GM21526 (cell line): ENCODE measurements around the gene MUC5AC.
"Not testable (repeated sequence)": the region's sequence is repeated elsewhere in the genome, so short reads cannot be mapped to it uniquely, and the experiment has no call there.

Experiments
- ATAC-seq: cut with Tn5 transposase; IDR thresholded peaks from one replicate; pipeline ENCODE4 v1.9.1; 2021; ENCODE audit warnings: moderate library complexity; ENCODE audit not compliant: unreplicated experiment, low FRiP score

MUC5AC gene

DNA sequence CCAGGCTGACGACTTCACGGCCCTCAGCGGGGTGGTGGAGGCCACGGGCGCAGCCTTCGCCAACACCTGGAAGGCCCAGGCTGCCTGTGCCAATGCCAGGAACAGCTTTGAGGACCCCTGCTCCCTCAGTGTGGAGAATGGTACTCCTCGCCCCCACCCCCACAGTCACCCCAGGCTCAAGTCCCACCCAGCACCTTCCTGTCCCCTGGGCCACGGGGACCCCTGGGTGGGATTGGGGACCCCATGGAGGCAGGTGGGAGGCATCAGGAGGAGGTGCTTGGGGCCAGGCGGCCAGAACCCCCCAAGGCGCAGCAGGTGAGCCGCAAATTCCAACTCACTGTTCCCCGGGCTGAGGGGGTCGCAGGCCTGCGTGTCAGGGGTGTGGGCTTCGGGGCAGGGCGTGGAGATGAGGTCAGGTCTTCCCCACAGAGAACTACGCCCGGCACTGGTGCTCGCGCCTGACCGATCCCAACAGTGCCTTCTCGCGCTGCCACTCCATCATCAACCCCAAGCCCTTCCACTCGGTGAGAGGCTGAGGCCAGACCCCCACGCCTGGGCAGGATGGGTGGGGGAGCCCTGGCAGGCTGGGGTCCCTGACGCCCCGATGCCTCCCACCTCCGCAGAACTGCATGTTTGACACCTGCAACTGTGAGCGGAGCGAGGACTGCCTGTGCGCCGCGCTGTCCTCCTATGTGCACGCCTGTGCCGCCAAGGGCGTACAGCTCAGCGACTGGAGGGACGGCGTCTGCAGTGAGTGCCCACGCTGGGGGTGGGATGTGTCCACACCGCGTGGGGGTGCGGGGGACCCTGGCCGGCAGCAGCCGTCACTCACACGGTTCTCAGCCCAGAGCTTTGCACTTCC is 74.5 kb downstream of the MUC5AC start:
- ATAC-seq, result no peak

DNA sequence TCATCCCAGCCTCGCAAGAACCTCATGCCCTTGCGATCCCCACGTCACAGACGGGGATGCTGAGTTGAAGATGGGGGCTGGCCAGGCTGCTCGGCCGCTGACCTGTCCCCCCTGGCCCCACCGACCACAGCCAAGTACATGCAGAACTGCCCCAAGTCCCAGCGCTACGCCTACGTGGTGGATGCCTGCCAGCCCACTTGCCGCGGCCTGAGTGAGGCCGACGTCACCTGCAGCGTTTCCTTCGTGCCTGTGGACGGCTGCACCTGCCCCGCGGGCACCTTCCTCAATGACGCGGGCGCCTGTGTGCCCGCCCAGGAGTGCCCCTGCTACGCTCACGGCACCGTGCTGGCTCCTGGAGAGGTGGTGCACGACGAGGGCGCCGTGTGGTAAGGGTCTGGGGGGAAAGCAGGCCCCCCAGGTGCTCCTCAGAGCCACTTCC is 75.1 kb downstream of the MUC5AC start:
- ATAC-seq, result no peak

DNA sequence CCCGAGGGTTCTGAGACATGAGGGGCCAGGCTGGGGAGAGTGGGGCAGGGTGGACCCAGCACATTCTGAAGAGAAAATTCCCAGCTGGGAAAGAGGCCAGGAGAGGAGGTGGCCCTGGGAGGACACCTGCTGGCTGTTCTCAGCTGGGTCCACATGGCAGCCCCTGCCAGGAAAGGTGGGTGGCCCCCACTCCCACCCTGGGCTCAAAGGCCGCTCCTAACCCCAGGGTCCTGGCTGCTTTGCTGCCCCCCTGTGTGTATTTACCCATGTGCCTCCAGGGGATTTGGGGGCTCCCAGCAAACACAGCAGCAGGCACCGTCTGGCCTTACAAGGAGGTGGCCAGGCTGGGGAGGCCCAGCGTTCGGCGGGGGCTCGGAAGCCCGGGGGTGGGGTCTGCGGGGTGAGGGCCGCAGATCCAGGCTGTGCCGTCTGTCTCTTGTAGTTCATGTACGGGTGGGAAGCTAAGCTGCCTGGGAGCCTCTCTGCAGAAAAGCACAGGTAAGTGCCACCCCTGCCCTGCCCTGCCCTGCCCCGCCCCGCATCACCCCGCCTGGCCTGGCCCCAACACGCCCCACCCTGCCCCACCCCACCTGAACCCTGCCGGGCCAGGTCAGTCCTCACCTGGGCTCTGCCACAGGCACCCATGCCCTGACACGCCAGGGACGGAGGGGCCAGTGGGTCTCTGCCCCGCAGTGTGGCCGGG is 75.7 kb downstream of the MUC5AC start:
- no peak for ATAC-seq

DNA sequence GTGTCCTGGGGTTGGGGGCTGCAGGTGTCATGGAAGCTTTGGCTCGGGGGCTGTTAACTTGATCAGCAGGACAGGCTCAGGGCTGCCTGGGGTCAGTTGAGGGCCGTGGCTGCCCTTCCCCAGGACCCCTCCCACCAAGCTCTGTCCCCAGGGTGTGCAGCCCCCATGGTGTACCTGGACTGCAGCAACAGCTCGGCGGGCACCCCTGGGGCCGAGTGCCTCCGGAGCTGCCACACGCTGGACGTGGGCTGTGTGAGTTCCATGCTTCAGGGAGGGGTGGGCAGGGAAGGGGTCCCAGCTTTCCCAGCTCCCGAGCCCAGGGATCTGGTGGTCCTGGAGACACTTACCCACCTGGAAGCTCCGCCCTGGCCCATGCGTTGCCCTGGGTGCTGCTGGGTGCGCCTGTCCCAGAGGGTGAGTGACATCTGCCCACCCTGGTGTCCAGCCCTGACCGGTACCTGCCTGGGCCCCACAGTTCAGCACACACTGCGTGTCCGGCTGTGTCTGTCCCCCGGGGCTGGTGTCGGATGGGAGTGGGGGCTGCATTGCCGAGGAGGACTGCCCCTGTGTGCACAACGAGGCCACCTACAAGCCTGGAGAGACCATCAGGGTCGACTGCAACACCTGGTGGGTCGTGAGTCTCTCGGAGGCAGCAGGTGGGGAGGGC is 76.4 kb downstream of the MUC5AC start:
- ATAC-seq, result no peak

DNA sequence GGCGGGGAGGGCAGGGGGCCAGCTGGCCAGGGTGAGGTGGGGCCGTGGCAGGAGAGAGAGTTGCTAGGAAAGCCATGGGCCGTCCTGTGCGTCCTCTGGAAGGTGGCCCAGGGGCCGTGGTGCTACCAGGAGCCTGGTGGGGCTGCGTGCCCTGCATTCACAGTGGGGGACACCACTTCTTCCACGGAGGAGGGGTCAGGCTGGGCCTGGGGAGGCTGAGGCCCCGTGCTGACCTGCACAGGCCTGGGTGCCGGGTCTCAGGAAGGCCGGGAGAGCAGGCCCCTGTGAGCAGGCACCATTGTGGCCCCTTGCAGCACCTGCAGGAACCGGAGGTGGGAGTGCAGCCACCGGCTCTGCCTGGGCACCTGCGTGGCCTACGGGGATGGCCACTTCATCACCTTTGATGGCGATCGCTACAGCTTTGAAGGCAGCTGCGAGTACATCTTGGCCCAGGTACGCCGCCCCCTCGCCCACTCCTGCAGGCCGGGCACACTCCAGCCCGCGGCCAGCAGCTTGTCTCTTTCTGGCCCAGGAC is 77.1 kb downstream of the MUC5AC start:
- no peak for ATAC-seq

DNA sequence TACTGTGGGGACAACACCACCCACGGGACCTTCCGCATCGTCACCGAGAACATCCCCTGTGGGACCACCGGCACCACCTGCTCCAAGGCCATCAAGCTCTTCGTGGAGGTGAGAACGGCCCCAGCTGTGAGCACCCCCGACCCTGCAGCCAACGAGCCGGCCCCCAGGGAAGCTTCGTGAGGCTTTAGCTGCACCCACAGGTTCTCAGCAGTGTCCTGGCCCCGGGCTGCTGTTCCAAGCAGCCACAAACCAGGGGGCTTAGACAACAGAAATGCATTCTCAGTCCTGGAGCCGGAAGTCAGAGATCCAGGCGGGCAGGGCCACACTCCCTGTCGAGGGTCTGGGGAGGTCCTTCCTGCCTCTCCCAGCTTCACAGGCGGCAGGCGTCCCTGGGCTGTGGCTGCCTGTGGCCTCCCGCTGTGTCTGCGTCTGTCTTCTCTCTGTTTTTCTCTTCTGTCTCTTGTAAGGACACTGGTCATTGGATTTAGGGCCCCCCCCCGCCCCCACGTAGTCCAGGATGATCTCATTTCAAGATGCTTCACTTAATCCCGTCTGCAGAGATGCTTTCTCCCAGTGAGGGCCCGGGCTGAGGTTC is 77.7 kb downstream of the MUC5AC start:
- no peak for ATAC-seq

DNA sequence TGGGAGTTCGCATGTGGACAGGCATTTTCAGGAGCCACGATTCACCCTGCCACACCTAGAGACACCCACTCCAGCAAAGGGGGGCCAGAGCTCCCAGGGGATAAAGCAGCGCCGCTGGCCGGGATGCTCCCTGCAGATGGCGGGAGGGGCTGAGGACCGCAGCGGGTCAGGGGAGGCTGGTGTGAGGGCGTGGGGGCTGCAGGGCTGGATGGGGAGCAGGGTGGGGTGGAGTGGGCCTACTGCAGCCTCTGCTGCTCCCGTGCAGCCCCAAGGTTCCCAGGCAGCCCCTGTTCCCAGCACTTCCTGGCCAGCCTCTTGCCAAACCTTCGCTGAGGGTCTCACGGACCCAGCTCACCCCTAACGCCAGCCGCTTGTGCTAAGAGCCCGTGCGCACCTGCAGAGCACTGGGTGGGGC is 78.2 kb downstream of the MUC5AC start:
- ATAC-seq, result no peak

DNA sequence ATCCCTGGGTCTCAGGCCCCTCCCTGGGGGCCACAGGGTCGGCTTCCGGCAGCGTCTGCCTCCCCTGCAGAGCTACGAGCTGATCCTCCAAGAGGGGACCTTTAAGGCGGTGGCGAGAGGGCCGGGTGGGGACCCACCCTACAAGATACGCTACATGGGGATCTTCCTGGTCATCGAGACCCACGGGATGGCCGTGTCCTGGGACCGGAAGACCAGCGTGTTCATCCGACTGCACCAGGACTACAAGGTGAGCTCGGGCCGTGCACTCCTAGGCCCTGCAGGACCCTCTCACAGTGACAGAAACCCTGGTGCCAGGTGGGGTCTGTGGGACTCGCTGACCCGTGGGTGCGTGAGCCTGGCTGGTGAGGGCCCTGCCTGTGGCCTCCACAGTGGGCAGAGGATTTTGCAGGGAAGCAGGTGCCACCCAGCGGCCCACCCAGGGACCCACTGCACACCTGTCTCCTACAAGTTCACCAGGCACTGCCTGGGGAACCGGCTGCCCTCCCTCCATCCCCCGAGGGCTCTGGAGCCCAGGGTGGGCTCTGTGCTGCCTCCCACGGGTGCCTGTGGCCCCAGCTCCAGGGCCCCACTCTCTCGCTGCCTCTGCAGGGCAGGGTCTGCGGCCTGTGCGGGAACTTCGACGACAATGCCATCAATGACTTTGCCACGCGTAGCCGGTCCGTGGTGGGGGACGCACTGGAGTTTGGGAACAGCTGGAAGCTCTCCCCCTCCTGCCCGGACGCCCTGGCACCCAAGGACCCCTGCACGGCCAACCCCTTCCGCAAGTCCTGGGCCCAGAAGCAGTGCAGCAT is 78.8 kb downstream of the MUC5AC start:
- no peak for ATAC-seq

DNA sequence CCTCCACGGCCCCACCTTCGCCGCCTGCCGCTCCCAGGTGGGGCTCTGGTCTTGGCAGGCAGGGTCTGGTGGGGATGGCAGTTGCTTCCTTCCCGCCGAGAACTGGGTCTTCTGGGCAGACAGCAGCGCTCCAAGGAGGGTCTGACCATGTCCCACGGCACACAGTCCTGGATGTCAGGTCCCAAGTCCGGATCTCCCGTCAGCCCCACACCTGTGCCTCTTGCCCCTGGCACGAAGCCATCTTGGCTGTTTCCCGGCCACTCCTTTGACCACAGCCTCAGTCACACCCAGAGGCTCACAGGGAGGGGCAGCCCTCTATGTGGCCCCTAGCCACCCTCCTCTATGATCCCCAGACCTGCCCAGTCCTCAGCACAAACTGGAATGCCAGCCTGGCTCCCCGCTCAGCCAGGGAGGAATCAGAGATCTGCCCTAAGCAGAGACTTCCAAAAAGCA is 79.4 kb downstream of the MUC5AC start:
- no peak for ATAC-seq

DNA sequence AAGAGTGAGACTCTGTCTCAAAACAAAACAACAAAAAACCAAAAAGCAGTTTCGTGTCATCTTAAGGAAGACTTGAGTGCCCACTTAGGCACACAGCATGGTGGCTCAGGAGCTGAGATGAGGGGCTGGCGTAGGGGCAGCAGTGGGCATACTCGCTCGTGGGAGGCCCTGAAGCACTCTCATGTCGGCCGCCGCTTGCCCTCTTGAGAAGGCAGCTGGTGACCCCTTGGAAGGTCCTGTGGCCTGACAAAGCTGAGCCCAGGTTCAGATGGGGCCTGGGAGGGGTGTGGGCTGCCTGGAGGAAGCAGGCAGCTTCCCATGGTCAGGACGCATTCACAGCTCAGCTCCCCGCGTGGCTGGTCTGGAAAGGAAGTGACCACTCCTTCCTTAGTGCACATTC is 80.1 kb downstream of the MUC5AC start:
- ATAC-seq, result no peak

DNA sequence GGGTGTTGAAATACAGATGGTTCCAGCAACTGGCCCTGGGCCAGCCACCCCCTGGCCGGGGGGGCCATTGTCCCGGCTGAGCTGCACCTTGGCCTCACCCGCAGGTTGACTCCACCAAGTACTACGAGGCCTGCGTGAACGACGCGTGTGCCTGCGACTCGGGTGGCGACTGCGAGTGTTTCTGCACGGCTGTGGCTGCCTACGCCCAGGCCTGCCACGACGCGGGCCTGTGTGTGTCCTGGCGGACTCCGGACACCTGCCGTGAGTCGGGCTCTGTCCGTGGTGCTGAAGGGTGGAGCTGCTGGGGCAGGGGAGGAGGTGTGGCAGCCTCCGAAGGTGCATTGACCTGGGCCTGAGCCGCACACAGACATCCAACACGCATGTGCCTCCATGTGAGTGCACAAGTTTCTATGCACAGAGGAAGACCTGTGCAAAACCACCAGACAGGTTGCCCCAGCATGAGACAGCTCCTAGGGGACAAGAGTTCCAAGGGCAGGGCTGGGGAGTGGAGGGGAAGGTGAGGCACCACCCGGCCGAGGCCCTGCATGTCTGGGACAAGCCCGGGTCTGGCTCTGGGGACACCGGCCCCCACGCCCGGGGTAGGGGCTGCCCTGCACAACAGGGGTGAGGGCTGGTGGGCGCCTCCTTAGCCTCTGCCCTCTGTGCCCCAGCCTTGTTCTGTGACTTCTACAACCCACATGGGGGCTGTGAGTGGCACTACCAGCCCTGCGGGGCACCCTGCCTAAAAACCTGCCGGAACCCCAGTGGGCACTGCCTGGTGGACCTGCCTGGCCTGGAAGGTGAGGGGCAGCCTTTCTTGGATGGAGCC is 81.2 kb downstream of the MUC5AC start:
- ATAC-seq, result no peak

DNA sequence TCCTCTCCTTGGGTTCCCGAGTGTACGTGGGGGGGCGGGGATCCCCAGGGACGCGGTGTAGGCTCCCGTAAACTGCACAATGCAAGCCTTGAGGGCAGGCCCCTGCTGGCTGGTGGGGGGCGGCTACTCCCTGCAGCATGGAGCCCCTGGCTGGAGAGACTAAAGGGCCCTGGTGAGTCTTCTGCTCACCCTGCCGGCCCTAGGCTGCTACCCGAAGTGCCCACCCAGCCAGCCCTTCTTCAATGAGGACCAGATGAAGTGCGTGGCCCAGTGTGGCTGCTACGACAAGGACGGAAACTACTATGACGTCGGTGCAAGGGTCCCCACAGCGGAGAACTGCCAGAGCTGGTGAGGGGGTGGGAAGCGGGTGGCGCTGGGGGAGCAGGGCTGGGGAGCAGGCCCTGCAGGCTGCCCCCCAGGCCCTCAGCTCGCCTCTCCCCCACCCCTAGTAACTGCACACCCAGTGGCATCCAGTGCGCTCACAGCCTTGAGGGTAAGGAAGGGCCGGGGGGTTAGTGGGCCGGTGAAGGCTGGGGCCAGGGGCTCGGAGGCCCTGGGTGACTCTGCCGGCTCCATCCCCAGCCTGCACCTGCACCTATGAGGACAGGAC is 81.9 kb downstream of the MUC5AC start:
- no peak for ATAC-seq

DNA sequence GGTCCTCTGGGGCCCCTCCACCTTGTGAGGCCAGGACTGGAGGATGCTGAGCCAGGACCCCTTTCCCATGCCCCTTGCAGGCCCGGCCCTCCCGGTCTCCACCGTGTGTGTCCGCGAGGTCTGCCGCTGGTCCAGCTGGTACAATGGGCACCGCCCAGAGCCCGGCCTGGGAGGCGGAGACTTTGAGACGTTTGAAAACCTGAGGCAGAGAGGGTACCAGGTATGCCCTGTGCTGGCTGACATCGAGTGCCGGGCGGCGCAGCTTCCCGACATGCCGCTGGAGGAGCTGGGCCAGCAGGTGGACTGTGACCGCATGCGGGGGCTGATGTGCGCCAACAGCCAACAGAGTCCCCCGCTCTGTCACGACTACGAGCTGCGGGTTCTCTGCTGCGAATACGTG is 83.0 kb downstream of the MUC5AC start:
- no peak for ATAC-seq

DNA sequence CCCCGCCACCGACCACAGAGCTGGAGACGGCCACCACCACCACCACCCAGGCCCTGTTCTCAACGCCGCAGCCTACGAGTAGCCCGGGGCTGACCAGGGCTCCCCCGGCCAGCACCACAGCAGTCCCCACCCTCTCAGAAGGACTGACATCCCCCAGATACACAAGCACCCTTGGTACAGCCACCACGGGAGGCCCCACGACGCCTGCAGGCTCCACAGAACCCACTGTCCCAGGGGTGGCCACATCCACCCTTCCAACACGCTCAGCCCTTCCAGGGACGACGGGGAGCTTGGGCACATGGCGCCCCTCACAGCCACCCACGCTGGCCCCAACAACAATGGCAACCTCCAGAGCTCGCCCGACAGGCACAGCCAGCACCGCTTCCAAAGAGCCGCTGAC is 84.0 kb downstream of the MUC5AC start:
- ATAC-seq, result no peak

DNA sequence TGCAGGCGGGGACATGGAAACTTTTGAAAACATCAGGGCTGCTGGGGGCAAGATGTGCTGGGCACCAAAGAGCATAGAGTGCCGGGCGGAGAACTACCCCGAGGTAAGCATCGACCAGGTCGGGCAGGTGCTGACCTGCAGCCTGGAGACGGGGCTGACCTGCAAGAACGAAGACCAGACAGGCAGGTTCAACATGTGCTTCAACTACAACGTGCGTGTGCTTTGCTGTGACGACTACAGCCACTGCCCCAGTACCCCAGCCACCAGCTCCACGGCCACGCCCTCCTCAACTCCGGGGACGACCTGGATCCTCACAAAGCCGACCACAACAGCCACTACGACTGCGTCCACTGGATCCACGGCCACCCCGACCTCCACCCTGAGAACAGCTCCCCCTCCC is 84.5 kb downstream of the MUC5AC start:
- ATAC-seq, result no peak

DNA sequence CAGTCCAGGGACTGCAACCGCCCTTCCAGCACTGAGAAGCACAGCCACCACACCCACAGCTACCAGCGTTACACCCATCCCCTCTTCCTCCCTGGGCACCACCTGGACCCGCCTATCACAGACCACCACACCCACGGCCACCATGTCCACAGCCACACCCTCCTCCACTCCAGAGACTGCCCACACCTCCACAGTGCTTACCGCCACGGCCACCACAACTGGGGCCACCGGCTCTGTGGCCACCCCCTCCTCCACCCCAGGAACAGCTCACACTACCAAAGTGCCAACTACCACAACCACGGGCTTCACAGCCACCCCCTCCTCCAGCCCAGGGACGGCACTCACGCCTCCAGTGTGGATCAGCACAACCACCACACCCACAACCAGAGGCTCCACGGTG is 85.0 kb downstream of the MUC5AC start:
- ATAC-seq, result not testable (repeated sequence)

DNA sequence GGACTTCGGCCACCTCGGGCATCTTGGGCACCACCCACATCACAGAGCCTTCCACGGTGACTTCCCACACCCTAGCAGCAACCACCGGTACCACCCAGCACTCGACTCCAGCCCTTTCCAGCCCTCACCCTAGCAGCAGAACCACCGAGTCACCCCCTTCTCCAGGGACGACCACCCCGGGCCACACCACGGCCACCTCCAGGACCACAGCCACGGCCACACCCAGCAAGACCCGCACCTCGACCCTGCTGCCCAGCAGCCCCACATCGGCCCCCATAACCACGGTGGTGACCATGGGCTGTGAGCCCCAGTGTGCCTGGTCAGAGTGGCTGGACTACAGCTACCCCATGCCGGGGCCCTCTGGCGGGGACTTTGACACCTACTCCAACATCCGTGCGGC is 85.8 kb downstream of the MUC5AC start:
- not testable (repeated sequence) for ATAC-seq

DNA sequence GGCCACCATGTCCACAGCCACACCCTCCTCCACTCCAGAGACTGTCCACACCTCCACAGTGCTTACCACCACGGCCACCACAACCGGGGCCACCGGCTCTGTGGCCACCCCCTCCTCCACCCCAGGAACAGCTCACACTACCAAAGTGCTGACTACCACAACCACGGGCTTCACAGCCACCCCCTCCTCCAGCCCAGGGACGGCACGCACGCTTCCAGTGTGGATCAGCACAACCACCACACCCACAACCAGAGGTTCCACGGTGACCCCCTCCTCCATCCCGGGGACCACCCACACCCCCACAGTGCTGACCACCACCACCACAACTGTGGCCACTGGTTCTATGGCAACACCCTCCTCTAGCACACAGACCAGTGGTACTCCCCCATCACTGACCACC is 86.8 kb downstream of the MUC5AC start:
- ATAC-seq, result not testable (repeated sequence)

DNA sequence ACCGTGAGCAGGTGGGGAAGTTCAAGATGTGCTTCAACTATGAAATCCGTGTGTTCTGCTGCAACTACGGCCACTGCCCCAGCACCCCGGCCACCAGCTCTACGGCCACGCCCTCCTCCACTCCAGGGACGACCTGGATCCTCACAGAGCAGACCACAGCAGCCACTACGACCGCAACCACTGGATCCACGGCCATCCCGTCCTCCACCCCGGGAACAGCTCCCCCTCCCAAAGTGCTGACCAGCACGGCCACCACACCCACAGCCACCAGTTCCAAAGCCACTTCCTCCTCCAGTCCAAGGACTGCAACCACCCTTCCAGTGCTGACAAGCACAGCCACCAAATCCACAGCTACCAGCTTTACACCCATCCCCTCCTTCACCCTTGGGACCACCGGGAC is 88.0 kb downstream of the MUC5AC start:
- ATAC-seq, result not testable (repeated sequence)
